ENCODE results near the gene TANC1.

The TANC1 gene

DNA sequence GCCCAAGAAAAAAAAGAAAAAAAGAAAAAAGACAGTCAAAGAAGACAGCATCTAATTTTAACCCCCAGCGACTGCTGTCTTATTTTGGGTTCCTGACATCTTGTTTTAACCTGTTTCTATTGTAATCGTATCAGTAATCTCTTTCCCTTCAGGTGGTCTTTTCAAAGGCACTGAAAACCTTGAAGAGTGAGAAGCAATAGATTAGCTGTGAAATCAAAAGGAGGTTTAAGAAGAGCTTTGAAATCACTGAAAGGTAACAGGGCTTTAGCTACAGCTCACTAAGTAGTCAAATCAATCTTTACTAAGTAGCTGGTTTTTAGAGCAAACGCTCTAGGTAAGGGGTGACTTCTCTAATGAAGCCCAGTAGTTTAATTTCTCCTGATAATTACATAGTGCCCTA is 5.4 kb upstream of the TANC1 start:
- DNase-seq: no peak

DNA sequence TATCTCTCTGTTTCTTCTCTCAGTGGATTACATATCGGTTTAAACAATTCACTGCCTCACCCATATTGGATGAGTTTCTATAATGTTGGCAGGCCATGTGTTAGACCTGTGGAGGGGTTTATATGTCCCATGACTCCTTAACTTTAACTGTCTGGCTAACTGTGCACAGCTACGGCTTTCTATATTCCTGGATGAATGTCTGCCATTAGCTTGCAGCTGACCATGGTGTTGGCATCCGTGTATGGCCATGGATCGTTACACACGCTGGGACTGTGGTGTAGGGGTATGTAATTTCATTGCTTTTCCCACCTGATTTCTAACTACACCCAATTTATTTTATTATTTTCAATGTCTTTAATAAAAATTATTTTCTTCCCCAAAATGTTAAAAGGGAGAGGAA is 3.3 kb upstream of the TANC1 start:
- no peak for DNase-seq

DNA sequence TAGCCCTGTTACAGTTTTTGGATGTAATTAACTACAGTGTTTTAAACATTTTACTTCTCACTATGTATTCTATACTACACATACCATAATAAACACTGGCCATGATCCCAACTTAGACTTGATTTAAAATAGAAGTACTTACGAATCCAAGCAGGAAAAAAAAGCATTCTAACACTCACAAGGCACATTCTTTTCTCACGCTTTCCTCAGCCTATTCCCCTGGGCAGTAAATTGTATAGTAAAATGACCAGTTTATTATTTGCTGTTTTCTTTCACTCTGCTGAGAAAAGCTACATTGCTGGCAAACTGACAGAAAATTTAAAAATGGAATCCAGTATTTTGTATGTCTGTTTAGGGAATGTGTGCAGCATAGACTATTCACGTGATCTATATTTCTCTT is 2.8 kb upstream of the TANC1 start:
- DNase-seq: no peak

DNA sequence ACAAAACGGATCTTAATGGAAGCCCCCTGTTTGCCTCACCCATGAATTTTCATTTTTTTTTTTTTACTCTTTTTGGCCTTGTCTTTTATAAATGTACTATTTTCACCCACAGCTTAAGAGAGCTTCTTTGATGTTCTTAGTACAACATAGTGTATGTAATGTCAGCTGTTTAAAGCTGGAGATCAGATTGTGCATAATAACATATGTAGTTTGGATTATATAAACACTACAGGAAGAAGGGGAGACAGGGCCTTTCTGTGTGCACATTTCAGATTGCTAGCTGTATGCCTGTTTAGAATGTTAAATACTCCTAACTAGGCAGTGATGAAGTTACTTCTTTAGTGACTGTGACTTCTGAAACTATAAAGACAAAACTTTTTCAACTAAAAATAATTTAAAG is 2.1 kb upstream of the TANC1 start:
- DNase-seq: no peak

DNA sequence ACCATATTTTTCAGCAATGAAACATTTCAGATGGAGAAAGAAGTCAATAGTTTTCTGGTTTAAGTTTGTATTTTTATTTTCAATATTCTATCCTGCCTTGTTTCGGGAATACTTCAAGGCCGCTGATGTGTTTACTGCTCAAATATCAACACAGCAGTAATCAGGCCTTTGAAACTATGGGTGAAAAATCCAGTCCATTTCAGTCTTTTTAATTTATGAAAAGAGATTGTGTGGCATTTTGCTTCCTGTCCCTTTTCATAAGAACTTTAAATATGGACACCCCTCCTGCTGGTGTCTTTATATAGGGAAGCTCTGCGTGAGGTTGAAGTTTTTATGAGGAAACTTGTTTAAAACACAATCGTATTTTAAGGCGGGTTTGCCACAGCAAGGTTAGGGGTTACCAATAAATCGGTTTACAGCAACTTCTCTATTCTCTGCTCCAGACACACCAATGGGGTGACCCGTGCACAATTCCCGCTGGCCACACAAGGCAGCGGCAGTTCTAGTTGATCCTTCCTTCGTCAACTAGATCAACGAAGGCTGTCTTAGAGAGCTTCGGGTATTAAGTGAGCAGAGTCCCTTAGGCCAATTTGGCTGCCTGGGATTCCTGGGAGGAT is 1.2 kb upstream of the TANC1 start:
- DNase-seq: no peak

DNA sequence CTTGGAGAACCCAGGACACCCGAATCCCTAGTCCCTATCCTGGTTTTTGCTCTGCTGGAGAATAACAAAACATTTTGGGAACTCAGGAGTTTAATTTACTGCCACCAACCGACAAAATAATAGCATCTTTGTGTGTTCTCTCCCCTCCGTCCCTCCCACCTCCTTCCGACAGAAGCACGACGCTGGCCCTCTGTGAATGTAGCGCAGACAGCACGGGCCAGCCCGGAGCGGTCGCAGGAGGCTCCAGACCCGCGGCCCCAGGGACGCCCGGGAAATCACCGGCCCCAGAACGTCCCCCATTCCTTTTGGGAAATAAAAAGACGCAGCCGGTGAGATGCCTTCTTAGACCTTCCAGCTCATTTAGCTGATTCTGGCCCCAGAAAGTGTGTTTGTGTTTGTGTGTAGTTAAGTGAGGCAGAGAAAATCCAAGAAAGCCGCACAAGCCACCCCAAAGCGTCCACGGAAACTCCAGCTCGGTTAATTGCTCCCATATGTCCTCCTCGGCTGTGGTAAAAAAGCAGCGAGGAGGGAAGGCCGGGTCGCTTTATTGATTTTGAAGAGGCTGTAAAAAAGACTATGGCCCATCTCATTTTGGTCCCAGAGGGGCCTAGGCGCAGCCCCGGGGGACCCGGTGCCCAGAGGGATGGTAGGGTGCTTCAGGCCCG is 577 bp upstream of the TANC1 start:
- peak; percentile 79 for DNase-seq

DNA sequence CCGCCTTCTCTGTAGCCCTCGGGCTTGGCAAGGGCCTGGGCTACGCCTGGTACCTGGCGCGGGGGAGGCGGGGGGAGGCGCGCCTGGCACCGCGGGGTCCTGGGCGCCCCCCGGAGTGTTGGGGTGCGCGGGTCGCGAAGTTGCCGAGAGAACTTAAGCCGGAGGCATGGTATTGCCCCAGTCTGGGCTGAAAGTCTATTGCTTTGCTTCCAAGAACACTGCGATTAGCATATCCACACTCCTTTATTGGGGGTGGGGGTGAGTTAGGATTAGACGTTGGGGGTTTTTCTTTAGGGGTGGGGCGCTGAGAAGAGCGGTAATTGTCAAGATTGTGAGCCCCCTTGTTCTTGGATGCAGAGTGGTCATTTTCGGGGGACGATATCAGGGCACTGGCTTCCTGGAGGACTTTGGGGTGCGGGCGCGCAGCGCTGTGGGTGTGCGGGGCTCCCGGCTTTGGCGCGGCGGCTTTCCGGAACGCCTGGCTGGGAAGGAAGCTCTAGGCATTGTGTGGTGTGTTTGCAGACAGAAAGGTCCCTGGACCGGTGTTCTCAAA is 798 bp downstream of the TANC1 start:
- DNase-seq: no peak

DNA sequence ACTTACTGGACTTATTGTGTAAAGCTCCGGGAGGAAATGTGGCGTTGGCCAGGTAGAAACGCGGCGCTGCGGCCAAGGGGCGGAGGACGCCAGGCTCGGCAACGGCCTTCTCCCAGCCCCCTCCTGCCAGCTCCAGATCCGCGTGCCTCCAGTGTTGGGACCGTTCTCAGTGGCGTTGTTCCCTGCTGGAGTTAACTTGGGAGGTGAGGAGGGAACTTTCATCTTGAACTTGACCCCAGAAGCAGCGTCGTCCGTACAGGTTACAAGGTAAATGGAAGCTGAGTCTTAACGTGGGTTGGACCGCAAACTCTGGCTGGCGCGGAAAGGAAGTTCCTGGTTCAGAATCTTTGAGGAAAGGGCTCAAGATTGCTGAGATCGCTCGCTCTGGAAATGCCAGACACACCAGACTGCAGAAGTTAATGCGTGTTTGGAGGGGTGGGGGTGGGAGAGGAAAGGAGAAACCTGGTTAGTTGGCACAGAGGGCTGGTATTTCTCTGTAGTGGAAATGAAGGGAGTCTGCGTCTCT is 1.3 kb downstream of the TANC1 start:
- peak; percentile 43 for DNase-seq

DNA sequence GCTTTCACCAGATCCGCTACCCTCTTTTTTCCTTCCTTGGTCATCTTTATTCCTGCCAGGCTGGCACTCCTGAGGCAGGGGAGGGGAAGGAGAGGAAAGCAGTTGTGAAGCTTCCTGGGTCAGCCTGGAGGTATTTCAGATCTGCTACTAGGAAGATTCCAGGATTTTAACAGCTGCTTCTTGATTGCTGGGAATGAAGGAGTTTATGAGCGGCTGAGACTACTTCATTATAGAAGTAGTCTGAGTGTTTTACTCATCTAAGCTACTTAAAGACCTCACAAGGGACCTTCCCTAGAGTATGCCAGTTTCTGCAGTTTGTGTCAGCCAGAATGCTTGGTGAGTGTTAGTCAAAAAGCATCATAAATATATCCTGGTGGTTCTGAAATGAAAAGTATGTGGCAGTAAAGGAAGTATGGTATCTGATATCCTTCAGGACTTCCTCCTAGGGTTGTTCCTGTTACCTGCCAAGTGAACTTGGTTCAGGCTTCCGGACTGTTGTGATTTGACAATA is 1.9 kb downstream of the TANC1 start:
- peak; percentile 30 for DNase-seq

DNA sequence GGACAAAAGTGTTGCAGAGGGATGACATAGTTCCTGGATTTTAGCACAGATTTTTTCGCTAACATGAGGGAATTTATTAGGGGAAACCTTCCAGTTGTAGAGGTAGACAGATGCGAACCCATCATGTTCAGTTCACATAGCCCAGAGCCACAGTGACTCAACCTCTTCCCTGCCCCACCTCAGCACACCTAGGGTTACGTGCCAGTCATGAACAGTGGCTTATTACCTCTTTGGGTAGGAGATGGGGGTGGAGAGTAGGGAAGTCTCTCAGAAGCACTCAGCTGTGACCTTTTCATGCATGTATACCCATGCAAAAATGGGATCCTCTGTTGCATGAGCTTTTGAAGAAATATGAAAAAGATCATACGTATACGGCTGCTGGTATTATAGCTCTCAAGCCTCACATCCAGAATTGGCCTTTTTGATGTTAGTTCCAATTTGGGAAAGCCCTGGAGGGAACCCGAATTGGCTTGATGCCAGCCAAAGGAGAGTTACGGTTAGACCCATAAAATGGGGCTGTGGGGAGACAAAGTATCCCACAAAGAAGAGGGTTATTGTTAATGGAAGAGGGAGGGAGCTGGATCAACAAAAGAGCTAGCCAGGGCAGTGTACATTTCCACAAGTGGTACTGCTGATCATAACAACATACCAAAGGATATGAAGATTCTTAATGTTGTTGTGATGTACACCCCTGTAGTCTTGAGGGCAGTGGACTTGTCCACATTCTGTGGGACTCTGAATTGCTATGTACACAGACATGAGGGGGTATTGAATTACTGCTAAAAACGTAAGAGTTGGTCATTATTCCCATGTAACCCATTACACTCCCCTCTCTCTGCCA is 4.9 kb downstream of the TANC1 start:
- DNase-seq: peak; percentile 65

DNA sequence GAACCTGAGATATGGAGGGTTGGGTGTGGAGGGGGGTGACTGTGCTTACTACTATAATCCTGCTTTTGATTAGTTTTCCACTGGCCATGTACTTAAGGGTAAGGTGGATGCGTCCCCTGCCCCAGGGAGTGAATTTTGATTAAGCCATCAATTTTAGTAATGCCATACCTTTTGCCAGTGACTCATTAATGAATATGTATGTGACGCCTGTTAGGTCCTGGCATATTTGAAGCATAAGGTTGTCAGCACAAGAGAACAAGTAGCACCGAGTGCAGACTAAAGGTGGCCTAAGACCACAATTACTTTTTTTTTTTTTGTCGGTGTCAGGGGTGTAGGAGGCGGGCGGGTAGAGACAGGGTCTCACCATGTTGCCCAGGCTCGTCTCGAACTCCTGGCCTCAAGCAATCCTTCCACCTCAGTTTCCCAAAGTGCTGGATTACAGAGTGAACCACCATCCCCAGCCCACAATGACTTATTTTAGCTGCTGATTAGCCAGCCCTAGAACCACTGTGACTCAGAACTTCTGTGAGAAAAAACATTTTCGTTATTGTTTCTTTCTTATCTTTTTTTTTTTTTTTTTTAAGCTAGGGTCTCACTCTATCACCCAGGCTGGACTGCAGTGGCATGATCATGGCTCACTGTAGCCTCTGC is 7.0 kb downstream of the TANC1 start:
- no peak for DNase-seq

DNA sequence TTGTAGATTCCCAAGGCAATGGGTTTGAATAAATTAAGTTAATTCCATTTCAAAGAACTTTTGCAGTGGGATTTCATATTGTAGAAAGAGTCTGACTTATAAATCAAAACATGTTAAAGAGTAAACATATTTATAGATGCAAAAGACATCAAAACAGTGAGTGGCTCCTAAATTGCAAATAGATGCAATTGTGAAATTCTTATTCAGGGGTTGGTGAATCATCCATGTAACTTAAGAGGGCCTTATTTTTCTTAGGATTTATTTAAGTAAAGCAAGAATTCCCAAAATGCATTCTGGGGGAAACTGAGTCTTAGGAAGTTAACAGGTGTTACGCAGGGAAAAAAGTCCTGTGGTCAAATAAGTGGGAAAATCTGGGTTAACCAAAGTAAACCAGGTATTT is 11.3 kb downstream of the TANC1 start:
- no peak for DNase-seq

DNA sequence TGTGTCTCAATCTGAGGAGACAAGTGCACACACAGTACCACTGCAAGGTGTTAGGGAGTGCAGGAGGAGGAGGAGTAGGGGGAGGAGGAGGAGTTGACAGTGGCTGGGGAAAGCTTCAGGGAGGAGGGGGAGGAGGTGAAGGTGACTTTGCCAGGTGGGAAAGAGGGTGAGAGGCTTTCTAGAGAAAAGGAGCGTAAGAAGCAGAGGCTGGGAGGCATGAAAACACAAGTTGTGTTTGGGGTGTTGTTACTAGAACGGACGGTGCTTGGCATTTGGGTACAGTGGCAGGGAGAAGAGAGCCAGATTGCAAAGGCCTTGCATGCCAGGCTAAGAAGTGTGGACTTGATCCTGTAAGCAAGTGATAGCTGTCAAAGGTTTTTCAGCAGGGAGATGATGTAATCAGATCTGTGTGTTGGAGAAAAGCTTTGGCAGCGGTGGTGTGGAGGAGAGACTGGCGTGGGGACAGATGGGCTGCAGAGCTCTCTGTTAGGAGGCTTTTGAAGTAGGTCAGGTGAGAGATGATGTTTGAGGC is 16.2 kb downstream of the TANC1 start:
- DNase-seq: peak; percentile 98

DNA sequence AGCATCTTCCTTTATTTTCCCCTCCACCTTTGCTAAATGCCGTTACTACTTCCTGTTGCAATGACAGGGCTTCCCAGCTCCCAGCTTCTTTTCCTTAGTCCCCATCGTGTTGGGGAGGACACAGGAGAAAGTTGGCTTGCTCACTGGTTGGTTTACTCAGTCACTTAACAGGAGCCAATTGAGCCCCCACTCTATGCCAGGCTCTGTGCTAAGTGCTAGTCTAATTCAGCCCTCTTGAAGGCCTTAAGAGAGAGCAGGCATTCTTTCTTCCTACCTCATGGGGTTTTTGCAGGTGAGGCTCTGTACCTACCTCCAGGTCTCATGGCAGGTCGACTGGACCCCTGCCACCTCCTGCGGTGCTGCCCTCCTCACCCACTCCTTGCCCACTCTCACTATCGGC is 20.1 kb downstream of the TANC1 start:
- DNase-seq: no peak

DNA sequence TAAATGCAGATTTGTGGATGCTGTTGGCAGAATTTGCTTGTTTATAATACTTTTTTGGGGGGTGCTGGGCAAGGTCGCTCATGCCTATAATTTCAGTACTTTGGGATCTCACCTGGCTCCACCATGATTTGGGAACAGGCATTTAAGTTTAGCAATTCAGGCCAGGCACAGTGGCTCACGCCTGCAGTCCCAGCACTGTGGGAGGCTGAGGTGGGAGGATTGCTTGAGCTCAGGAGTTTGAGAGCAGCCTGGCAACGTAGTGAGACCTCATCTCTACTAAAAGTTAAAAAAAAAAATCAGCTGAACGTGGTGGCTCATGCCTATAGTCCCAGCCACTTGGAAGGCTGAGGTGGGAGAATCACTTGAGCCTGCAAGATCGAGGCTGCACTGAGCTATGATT is 20.7 kb downstream of the TANC1 start:
- no peak for DNase-seq

DNA sequence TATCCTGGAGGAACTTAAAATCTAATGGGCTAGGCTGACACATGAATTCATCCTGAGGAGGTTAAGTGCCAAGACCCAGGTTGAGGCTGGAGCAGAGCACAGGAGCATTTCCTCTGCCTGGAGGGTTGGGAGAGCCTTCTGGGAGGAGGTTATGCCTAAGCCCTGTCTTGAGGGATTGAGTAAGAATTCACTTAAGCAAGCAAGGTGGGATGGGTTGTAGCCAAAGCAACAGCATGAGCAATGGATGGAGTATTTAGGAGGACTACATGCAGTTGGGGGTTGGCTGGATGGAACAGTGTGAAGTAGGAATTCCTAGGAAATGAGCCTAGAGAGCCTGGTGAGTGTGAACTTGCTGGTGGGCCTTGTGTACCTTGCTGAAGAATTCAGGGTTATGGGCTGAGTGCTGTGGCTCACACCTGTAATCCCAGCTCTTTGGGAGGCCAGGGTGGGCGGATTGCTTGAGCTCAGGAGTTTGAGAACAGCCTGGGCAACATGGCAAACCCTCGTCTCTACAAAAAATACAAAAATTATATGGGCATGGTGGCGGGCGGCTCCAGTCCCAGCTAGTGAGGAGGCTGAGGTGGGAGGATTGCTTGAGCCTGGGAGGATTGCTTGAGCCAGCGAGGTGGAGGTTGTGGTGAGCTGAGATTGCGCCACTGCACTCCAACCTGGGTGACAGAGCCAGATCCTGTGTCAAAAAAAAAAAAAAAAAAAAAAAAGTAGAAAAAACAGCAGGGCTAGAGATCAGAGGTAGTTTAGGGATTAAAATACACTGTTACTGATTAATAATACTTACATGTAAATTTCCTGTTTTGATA is 22.2 kb downstream of the TANC1 start:
- DNase-seq: no peak

DNA sequence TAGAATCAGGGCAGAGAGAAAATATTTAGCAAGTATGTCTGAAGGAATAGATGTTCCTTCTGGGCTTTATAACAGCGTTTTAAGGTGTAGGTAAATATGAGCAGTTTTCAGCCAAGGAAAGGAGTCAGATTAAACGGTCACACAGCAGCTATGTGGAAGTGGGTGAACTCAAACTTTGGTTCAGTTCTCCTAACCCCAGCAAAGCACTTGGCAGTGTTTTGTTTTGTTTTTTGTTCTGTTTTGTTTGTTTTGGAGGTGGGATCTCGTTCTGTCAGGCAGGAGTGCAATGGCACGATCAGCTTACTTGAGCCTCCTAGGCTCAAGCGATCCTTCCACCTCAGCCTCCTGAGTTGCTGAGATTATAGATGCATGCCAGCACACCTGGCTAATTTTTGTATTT is 24.6 kb downstream of the TANC1 start:
- no peak for DNase-seq

DNA sequence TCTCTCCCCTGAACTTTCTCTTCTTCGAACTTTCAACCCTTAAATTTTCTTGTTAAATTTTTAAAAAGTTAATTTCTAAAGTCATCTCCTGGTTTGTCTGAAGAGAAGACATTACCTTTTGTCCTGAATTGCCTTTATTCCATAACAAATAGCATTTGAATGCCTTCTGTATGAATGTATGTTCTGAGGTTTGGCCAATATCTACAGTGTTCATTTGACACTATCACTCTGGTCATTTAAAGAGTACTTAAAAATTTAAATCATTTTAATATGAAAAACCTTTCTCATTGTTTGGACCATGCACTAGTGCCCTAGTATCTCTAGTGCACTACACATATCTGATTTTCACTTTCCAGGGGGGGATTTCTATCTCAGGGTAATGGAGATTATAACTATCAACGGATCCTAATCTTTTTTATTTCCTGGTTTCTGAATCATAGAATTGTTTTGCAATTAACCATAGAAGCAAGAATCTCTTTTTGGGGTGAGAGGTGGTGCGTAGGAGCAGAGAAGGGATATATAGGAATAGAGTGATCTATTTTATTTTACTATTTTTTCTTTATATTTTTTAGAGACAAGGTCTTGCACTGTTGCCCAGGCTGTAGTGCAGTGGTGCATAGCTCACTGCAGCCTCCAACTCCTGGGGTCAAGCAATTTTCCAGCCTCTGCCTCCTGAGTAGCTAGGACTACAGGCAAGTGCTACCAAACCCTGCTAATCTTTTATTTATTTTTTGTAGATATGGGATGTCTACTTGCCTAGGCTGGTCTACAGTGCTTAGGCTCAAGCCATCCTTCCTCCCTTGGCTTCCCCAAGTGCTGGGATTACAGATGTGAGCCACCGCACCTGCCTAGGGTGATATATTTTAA is 25.5 kb downstream of the TANC1 start:
- DNase-seq: no peak

DNA sequence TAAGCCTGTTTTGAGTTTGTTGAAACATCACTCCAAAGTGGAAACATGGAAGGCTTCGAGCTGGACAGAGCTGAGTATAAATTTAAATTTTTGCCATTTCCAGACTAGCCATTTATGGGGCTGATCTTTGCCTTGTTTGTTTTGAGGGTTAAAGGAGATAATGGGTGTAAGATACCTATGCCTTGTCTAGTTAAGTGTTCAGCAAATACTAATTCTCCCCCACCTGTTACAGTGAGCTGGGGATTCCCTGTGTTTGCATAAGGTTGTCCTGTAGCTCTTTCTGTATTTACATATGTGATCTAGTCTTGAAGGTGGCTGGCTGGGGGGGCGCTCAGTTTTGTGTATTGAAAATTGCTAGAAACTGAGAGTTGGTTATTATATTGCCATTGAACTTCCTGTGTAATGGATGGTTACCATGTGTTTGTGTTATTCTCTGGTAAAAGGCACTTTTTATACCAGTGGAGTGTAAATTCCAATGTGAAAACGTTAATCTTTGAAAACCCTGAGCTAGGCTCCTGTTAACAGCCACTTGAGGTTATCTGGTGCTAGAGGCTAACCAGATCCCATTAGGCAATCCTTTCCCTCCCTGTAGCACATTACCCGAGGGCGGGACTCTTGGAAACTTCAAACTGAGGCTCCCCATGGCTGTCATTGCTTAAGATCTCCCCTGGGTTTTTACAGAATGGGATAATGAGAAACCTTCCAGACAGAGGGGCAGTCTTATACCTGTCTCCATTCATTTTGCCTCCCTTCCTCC is 26.7 kb downstream of the TANC1 start:
- DNase-seq: peak; percentile 18

DNA sequence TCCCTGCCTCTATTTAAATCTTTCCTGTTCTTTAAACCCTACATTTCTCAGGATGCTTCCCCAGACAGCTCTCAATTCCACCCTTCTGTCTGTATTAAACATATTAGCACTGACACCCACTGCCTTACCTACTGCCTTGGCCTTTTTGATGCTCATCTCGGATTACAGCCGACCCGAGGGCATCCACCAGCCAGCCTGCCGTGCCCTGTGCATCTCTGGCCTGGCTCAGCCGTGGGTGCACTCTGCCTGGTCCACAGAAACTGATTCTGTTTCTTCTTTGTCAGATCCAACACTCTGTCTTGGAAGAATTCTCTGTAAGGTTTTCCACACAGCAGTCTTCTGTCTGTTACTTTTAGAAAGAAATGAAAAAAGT is 27.2 kb downstream of the TANC1 start:
- no peak for DNase-seq

Measured in NCI-H2171 treated with DMSO at 0.1 percent for 48 hours (cell line).